HG03103 (cell line): ENCODE data around the gene DAPP1.
"Not testable (repeated sequence)": the region's sequence is repeated elsewhere in the genome, so short reads cannot be mapped to it uniquely, and the experiment has no call there.

ENCODE experiments used
- ATAC-seq: cut with Tn5 transposase; IDR thresholded peaks from one replicate; pipeline ENCODE4 v1.9.1; 2021; ENCODE audit warnings: low read depth; ENCODE audit not compliant: unreplicated experiment

DAPP1 gene

DNA sequence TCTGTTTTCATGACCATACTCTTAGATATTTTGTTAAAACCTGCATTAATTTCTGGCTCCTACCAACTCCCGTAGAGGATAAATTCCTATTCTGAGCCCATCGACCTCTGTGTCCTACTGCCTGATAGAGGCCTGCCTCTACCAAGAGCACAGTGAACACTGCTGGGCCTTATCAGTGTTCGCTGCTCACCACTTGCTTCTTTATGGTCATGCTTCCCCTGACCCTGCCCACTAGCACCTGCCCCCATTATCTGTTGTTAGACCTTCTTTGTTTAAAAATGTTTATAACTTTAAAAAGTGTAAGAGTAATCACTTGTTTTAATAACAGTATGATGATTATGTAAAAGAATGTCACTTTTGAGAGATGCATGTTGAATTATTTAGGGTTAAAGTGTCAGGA lies 6.1 kb downstream of the DAPP1 start:
- ATAC-seq = no peak

GRCh38 chr4:99824070-99824599 lies 7.5 kb downstream of the DAPP1 start:
- no peak for ATAC-seq

GRCh38 chr4:99825272-99825671 lies 8.6 kb downstream of the DAPP1 start:
- no peak for ATAC-seq

DNA sequence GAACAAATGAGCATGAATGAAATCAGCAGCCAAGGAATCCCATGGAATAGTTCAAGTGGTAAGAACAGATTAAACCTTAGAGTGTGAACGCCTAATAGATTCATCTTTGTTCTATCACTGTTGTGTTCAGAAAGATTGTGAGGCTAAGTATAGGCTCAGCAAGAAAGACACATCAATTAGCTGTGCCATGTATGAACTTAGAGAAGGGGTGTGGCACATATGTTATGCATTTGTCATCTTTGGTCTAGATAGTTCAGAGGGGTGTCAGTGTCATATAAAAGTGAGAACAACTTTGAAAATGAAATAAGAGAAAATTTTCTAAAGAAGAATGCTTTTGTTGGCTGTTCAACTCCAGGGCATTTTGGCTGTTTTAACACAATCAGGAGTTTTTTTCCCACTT lies 9.4 kb downstream of the DAPP1 start:
- no peak for ATAC-seq

DNA sequence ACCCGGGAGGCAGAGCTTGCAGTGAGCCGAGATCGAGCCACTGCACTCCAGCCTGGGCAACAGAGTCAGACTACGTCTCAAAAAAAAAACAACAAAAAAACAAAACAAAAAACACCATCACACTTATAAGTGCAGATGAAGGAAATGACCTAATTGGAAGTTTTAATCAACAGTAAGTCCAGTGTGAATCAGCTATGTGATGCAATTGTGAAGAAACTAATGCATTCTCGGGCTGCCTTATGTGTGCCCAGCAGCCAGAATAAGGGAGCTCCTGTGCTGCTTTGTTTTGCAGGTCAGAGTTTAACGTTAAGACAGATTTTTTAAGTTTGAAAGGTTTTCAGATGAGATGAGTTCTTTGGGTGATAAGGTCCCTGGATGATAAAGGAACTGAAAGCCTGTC lies 10.8 kb downstream of the DAPP1 start:
- no peak for ATAC-seq

DNA sequence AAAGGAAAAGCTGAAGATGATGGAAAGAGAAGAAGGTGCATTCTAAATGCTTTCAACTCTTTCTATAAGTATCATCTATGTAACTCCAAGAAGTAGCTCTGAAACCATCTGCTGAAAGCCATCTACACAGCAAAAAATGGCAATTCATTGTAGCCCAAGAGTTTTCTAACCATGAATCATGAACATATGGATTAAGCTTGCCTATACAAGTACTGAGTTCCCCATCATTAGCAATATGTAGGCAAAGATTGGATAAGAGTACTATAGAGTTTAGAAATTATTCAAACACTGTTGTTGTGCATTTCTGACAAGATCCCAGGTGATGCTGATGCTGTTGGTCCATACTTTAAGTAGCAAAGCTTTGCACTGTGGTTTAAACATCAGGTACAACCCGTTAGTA lies 11.2 kb downstream of the DAPP1 start:
- no peak for ATAC-seq

DNA sequence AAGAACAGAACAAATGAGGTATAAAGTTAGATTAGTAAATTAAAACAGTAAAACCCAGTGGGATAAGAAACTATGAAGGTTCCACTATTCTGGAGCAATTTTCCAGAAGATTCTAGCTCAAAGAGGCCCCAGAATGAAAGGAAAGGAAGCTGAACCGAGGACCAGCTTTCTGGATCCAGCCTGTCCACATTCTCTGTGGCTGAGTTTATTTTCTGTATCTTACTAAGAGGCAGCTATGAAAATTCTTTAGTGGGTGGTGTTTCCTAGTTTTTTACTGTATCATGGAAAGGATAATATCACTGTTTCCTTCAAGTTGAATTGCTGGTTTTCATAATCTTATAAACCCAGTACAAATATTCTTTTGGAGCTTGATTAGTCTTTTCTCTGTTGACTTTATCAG lies 11.8 kb downstream of the DAPP1 start:
- ATAC-seq = no peak

GRCh38 chr4:99830051-99830450 lies 13.4 kb downstream of the DAPP1 start:
- not testable (repeated sequence) for ATAC-seq

DNA sequence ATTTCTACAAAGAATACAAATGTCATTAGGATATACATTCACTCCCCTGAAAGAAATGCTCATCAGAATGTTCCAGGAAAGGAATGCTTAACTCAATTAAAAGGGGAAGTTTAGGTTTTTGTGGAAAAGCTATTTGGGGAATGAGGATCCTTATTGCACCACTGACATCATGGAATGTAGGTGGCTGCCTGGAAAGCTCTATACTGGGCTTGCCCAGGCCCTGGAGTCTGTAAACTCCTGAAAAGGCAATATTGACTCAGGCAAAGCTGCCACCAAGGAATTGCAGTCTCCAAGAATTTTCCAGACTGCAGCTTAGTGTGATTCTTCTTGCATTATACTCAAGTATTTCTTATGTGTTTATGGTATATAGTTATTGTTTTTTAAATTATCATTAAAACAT lies 15.7 kb downstream of the DAPP1 start:
- ATAC-seq = no peak

GRCh38 chr4:99832758-99833157 lies 16.1 kb downstream of the DAPP1 start:
- ATAC-seq = no peak

- no peak for ATAC-seq
Observed at GRCh38 chr4:99833756-99834155, 17.1 kb downstream of the DAPP1 start.

GRCh38 chr4:99834569-99834968 lies 17.9 kb downstream of the DAPP1 start:
- no peak for ATAC-seq

GRCh38 chr4:99835942-99836341 lies 19.3 kb downstream of the DAPP1 start:
- no peak for ATAC-seq

DNA sequence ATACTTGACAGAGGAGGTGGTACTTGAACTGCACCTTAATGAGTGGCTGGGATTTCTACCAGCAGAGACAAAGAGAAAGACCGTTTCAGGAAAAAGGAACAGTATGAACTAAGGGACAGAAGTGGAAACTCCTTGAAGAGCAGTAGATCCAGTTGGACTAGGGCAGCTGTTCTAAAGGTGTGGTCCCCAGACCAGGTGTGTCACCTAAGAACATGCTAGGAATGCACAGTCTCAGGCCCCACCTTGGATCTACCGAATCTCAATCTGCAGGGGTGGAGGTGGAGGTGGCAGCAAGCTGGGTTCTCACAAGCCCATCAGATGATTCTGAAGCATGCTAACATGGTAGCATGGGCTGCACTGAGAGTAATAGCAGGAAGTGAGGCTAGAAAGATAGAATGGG lies 22.3 kb downstream of the DAPP1 start:
- no peak for ATAC-seq

GRCh38 chr4:99841129-99841528 lies 24.5 kb downstream of the DAPP1 start:
- peak; percentile 49 for ATAC-seq

DNA sequence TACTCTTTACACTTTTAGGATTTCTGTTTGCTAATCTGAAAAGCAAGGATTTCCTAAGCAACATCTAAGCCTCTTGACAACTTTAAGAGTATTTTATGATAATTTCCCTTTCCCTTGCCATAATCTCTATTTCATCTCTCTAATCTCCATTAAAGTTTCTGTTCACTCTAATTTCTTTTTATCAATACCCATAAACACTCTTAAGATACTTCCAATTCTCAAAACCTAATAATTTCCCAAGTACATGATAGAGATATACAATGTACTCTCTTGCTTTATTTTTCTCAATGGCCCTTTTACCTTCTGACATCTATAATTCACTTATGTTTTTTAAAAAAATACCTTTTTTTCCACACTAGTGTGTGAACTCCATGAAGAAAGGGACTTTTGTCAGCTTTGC lies 26.8 kb downstream of the DAPP1 start:
- ATAC-seq = no peak

DNA sequence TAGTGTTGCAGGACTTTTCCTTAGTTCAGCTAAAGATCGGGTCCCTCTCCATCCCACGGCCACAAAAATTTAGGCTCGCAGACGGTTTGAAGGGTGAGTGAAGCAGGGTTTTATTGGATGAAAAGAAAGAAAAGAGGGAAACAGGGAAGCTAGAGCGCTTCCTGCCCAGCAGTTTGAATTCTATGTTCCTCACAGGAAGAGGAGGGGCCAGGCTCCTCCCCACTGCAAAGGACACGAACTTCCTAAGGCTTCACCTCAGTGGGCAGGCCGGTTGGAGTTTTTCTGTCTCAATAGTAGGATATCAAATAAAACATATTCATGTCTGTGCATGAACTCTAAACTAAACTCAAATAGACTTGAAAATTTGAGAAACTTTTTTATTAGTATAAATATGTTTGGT lies 27.4 kb downstream of the DAPP1 start:
- no peak for ATAC-seq

GRCh38 chr4:99845179-99845578 lies 28.6 kb downstream of the DAPP1 start:
- ATAC-seq = no peak

GRCh38 chr4:99845708-99846469 lies 29.3 kb downstream of the DAPP1 start:
- ATAC-seq = no peak

DNA sequence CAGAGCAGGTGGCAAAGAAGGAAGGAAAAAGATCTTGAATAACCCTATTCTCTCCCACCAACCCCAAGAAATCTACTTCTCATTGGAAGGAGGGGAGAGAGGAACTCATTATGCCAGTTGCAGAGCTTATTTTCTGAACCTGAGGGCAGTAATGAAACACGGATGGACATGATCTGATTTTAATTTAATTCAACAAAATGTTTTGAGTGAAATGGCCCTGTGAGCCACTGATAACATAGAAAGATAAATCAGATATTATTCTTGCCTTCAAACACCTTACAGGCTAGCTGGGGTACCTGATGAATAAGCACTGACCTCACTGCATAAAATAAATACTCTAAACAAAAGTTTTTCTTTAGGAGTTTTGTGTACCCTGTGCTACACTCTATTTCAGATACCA lies 30.3 kb downstream of the DAPP1 start:
- no peak for ATAC-seq

- ATAC-seq = peak; percentile 57
Observed at GRCh38 chr4:99847362-99847976, 30.8 kb downstream of the DAPP1 start.

DNA sequence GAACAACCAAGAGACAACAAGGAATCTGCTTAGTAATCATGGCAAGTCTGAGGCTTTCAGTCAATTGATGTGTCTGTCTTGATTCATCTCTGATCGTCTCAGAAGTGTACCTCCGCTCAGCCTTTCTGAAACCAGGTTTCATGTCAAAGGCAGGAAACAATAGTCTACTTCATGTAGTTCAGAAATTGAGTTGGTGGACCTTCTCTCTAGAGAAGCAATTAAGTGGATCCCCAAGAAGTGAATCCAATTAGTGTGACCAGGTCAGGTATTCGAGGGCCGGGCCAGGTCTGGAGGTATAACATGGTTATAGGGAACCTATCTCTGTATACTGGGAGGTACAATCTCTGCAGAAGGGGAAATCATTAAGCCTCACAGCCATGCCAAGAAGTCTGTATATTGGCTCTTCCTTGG lies 32.0 kb downstream of the DAPP1 start:
- ATAC-seq = peak; percentile 36
